Adipocyte (in vitro differentiated cells): ENCODE results near the gene CXCR6.

Experiments used
- DNase-seq: peaks from one replicate; pipeline ENCODE4 v3.0.0-alpha.2; 2015; ENCODE audit warnings: low read depth
- H3K27me3 ChIP-seq: replicated peaks from 2 replicates; pipeline ENCODE4 v1.7.0; 2013; ENCODE audit warnings: mild to moderate bottlenecking, low read length, moderate library complexity; ENCODE audit not compliant: control insufficient read depth, insufficient read depth
- H3K36me3 ChIP-seq: 2 replicates; pipeline ENCODE4 v1.7.0; 2013; ENCODE audit warnings: low read length, mild to moderate bottlenecking, moderate library complexity; ENCODE audit not compliant: control insufficient read depth, insufficient read depth, severe bottlenecking
- H3K4me1 ChIP-seq: 2 replicates; pipeline ENCODE4 v1.7.0; 2013; ENCODE audit warnings: mild to moderate bottlenecking, low read length, moderate library complexity; ENCODE audit not compliant: control insufficient read depth, insufficient read depth
- H3K4me3 ChIP-seq: 2 replicates; pipeline ENCODE4 v1.7.0; 2013; ENCODE audit warnings: mild to moderate bottlenecking, low read length, moderate library complexity
- H3K9ac ChIP-seq: 2 replicates; pipeline ENCODE4 v1.7.0; 2013; ENCODE audit warnings: mild to moderate bottlenecking, low read length, moderate library complexity
- H3K9me3 ChIP-seq: 2 replicates; pipeline ENCODE4 v1.7.0; 2013; ENCODE audit warnings: mild to moderate bottlenecking, low read length, moderate library complexity; ENCODE audit not compliant: control insufficient read depth

Gene CXCR6

GRCh38 chr3:45923755-45924154 lies 19.5 kb upstream of the CXCR6 start:
- H3K9me3 ChIP-seq: no peaks in the 10 kb centered on the region
- H3K9ac ChIP-seq: no peak overlapping the region
- no peak overlapping the region for H3K4me3 ChIP-seq
- H3K4me1 ChIP-seq: peaks cover 6% of the 10 kb centered on the region
- H3K36me3 ChIP-seq: peaks cover 39% of the 10 kb centered on the region
- H3K27me3 ChIP-seq: no peaks in the 10 kb centered on the region
- peak; percentile 31 for DNase-seq

- DNase-seq: peak; percentile 50
- H3K9me3 ChIP-seq: no peaks in the 10 kb centered on the region
- H3K4me1 ChIP-seq: peaks cover 6% of the 10 kb centered on the region
- no peak overlapping the region for H3K4me3 ChIP-seq
- H3K27me3 ChIP-seq: no peaks in the 10 kb centered on the region
- H3K36me3 ChIP-seq: peaks cover 45% of the 10 kb centered on the region
- H3K9ac ChIP-seq: no peak overlapping the region
Measured at GRCh38 chr3:45927881-45928280, 15.4 kb upstream of the CXCR6 start.

DNA sequence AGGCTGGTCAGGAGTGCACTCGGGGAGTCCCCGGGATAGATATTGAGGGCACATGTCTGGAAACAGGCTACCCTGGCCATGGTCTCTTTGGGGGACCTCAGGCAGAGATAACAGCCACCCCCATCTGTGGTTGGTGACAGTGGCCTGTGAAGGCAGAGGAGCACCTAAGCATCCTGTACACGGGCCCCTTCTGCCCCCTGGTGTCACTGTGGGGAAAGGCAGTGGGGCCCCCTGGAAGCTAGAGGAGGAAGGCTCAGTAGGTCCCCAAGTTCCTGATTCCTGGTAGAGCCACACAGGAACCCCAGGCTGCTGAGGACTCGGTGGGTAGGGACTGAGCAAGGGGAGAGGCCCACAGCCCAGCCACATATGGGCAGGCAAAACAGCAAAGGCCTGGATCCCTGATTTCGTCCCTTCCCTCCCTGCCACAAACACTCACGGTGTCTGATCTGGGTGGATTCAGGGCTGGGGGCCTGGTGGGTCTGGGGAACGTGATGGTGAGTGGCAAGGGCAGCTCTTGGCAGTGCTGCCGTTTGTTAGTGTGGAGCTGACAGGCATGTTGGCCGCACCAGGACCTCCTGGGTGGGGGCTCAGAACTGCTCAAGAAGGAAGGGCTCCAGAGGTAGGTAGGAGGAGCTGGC lies 14.1 kb upstream of the CXCR6 start:
- no peaks in the 10 kb centered on the region for H3K9me3 ChIP-seq
- H3K36me3 ChIP-seq: peaks cover 42% of the 10 kb centered on the region
- H3K27me3 ChIP-seq: no peaks in the 10 kb centered on the region
- H3K9ac ChIP-seq: no peak overlapping the region
- peaks cover 6% of the 10 kb centered on the region for H3K4me1 ChIP-seq
- no peak overlapping the region for H3K4me3 ChIP-seq
- DNase-seq: peak; percentile 62

DNA sequence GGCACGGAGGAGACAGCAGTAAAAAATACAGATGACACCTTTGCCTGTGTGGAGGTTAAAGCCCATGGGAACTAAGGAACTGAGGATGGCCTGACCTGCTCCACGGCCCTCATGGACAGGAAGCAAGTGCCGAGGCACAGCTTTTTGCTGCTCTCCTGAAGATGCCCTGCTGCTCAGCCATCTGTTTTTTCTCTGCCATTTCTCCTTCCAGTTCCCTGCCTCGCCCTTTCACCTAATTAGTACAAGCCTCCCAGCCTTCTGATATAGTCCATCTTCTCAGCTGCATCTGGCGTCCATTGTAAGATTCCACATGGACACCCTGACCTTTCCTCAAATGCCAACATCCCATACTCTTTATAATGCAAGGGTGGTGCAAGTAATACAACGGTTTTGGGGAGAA lies 11.8 kb upstream of the CXCR6 start:
- Histone ChIP-seq H3K9me3 (no peaks in the 10 kb centered on the region), H3K27me3 (no peaks in the 10 kb centered on the region), H3K9ac (no peak overlapping the region), H3K36me3 (peaks cover 62% of the 10 kb centered on the region), H3K4me3 (no peak overlapping the region), H3K4me1 (peaks cover 6% of the 10 kb centered on the region)
- no peak for DNase-seq

DNA sequence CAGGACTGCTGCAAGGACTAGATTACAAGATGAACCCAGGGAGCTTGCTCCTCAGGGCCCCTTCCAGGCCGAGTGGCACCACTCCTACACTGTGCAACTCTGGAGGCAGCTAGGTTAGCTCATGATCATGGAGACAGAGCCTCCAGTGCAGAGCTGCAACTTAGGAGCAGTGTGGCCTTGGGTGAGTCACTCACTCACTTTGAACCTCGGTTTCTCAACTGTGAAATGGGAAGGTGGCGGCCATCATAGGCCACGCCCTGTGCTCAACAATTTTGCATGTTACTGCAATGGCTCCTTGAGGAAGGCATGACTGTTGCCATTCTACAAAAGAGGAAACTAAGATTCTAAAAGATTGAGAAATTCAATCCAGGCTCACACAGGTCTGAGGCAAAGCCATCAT lies 11.2 kb upstream of the CXCR6 start:
- Histone ChIP-seq H3K9me3 (no peaks in the 10 kb centered on the region), H3K4me1 (peaks cover 6% of the 10 kb centered on the region), H3K27me3 (no peaks in the 10 kb centered on the region), H3K36me3 (peaks cover 67% of the 10 kb centered on the region), H3K9ac (no peak overlapping the region), H3K4me3 (no peak overlapping the region)
- no peak for DNase-seq

DNA sequence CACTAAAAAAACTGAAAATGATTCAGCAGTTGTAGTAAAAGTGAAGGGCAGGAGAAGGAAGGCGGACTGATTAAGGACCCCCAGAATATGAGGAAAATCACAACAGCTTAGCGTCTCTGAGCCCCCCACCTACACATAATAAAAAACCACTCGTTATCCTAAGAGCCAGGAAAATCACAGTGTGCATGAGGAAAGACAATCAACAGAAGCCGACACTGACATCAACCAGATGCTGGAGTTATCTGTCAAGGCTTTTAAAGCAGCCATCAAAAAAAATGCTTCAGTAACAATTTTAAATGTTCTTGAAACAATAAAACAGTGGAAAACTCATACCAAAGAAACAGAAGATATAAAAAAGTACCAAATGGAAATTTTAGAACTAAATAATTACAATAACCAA lies 9.7 kb upstream of the CXCR6 start:
- Histone ChIP-seq H3K27me3 (no peaks in the 10 kb centered on the region), H3K9ac (no peak overlapping the region), H3K4me1 (no peaks in the 10 kb centered on the region), H3K9me3 (no peaks in the 10 kb centered on the region), H3K36me3 (peaks cover 69% of the 10 kb centered on the region), H3K4me3 (no peak overlapping the region)
- DNase-seq: no peak

DNA sequence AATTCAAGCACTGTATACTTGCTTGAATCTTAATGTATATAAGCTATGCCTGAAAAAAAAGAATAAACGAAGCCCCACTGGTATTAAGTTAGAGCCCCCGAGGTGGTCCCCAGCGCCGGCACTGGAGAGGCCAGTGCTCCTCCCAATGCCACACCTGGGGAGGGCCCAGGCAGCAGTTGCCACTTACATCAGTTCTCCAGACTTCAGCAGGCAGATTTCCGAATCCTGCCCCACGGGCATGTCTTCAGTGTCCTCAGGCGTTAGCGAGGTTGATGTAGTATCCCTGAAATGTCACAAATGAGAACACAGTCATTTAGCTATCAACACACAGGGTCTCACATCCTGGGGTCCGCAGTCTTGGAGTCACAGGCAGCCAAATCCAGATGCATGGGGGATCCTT lies 7.0 kb upstream of the CXCR6 start:
- H3K4me3 ChIP-seq: no peak overlapping the region
- H3K36me3 ChIP-seq: peaks cover 51% of the 10 kb centered on the region
- no peak for DNase-seq
- H3K4me1 ChIP-seq: peaks cover 5% of the 10 kb centered on the region
- H3K27me3 ChIP-seq: no peaks in the 10 kb centered on the region
- H3K9me3 ChIP-seq: no peaks in the 10 kb centered on the region
- no peak overlapping the region for H3K9ac ChIP-seq

DNA sequence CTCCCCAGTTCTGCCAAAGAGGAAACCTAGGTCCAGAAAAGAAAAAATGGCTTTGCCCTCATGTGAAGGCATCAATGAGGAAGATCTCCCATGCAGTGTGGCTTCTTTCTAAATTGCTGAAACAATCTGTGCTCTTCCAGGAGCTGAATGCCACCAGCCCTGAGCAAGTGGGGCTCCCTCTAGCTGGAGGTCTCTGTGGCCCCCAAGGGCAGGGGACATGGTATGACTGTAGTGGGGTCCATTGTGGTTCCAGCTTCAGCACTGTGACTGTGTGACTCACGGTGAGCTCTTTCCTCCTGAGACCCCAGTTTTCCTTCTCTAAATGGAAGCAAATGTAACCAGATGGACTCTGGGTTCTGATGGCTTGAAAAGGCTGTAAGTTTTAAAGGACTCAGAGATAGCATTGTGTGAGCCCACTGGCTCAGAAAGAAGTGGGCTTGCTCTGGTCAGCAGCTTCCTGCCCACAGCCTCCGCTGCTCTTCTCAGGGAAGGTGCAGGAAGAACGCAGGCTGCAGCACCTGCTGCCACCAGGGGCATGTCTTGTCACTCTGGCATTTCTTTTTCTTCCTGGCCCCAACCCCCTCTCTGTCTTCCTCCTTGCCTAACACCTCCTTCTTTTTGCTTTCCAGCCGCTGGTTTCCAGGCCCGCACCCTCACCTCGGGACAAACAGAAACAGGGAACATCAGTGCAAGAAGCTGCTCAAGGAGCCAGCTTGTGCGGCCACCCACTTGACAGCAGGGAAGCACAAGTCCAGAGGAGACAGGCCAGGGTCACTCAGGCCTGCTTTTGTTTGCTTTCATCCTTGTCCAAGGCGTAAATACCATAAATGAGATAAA lies 5.8 kb upstream of the CXCR6 start:
- peaks cover 5% of the 10 kb centered on the region for H3K4me1 ChIP-seq
- no peaks in the 10 kb centered on the region for H3K9me3 ChIP-seq
- no peaks in the 10 kb centered on the region for H3K27me3 ChIP-seq
- H3K36me3 ChIP-seq: peaks cover 40% of the 10 kb centered on the region
- no peak overlapping the region for H3K9ac ChIP-seq
- DNase-seq: no peak
- H3K4me3 ChIP-seq: no peak overlapping the region

DNA sequence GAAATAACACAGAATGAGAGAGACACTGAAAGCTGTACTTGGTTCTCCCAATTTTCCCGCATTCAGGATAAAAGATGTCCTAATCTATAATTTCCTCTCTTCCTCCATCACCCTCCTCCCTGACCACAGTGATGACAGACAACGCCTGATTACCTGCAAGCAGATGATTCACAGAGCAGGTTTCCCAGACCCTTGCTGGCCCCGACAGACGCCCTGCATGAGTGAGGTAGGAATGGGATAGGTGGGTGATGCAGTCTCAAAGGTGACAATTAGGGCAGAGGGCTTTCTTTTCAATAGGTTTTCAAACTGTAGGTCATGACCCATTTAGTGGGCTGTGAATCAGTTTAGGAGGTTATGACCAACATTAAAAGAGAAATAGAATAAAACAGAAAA lies 5.2 kb upstream of the CXCR6 start:
- no peaks in the 10 kb centered on the region for H3K9me3 ChIP-seq
- no peaks in the 10 kb centered on the region for H3K27me3 ChIP-seq
- no peak overlapping the region for H3K4me3 ChIP-seq
- H3K36me3 ChIP-seq: peaks cover 35% of the 10 kb centered on the region
- no peak for DNase-seq
- no peak overlapping the region for H3K9ac ChIP-seq
- H3K4me1 ChIP-seq: peaks cover 5% of the 10 kb centered on the region

DNA sequence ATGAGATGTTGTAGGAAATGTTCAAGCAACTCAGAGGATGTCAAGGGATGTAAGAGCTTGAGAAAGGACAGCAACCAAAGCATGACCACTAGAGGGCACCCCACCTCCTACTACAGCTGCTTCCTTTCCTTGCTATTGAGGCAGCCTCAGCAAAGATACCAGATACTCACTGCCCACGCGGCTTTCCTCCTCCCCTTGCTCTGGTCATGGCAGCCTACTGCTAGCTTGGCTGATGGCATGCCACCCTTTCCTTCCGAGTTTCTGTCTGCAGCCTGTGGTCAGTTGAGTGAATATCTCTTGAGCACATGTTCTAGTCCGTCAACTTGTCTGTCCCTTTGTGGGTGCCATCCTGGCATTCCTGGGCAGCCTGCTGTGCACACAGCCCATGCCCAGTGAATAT lies 4.4 kb upstream of the CXCR6 start:
- DNase-seq: peak; percentile 96
- Histone ChIP-seq H3K4me3 (no peak overlapping the region), H3K36me3 (peaks cover 29% of the 10 kb centered on the region), H3K9ac (peak overlapping the region; percentile 23), H3K9me3 (no peaks in the 10 kb centered on the region), H3K27me3 (no peaks in the 10 kb centered on the region), H3K4me1 (peaks cover 5% of the 10 kb centered on the region)

- Histone ChIP-seq H3K4me1 (peaks cover 5% of the 10 kb centered on the region), H3K27me3 (no peaks in the 10 kb centered on the region), H3K9me3 (no peaks in the 10 kb centered on the region), H3K9ac (peak overlapping the region; percentile 23), H3K36me3 (peaks cover 29% of the 10 kb centered on the region), H3K4me3 (no peak overlapping the region)
- DNase-seq: no peak
Measured at GRCh38 chr3:45939341-45939771, 3.9 kb upstream of the CXCR6 start.
